SK-N-SH treated with all-trans-retinoic acid at 6 μM for 48 hours (cell line): ENCODE results near the gene TRPC6.

Source experiments
- ATAC-seq: fragments of 200-7000 bp; cut with Tn5 transposase; 3 replicates; pipeline ENCODE4 v1.9.1; 2020; ENCODE audit warnings: mild to moderate bottlenecking, moderate library complexity
- ARNTL ChIP-seq: fragments of 450-650 bp; formaldehyde crosslinking; IDR thresholded peaks from 2 replicates; pipeline ENCODE4 v1.5.0; 2020; ENCODE audit warnings: low read depth, mild to moderate bottlenecking, moderate library complexity, borderline replicate concordance
- BACH2 ChIP-seq: fragments of 250-450 bp; sonication (Bioruptor Pico); IDR thresholded peaks from 2 replicates; pipeline ENCODE4 v1.9.0; 2021; ENCODE audit warnings: mild to moderate bottlenecking, borderline replicate concordance
- CSDC2 ChIP-seq: fragments of 250-450 bp; sonication (Bioruptor Pico); IDR thresholded peaks from 2 replicates; pipeline ENCODE4 v1.5.0; 2020; ENCODE audit warnings: mild to moderate bottlenecking, moderate library complexity
- CSRNP3 ChIP-seq: fragments of 250-450 bp; sonication (Bioruptor Pico); IDR thresholded peaks from 2 replicates; pipeline ENCODE4 v1.5.1; 2021; ENCODE audit warnings: mild to moderate bottlenecking, moderate library complexity
- ESRRG ChIP-seq: fragments of 250-450 bp; sonication (Bioruptor Pico); IDR thresholded peaks from 2 replicates; pipeline ENCODE4 v1.6.1; 2021; ENCODE audit warnings: mild to moderate bottlenecking
- GLIS3 ChIP-seq: fragments of 250-450 bp; sonication (Bioruptor Pico); IDR thresholded peaks from 2 replicates; pipeline ENCODE4 v1.5.0; 2020; ENCODE audit warnings: mild to moderate bottlenecking, moderate library complexity
- ISL1 ChIP-seq: fragments of 250-450 bp; sonication (Bioruptor Pico); IDR thresholded peaks from 2 replicates; pipeline ENCODE4 v2.1.2; 2022; ENCODE audit warnings: mild to moderate bottlenecking, moderate library complexity
- OSR1 ChIP-seq: fragments of 250-450 bp; sonication (Bioruptor Pico); IDR thresholded peaks from 2 replicates; pipeline ENCODE4 v1.8.0; 2022; ENCODE audit warnings: moderate library complexity, mild to moderate bottlenecking, inconsistent platforms
- POU6F1 ChIP-seq: fragments of 250-450 bp; sonication (Bioruptor Pico); IDR thresholded peaks from 2 replicates; pipeline ENCODE4 v1.8.0; 2021; ENCODE audit warnings: low read depth, mild to moderate bottlenecking, moderate library complexity, borderline replicate concordance
- PPARA ChIP-seq: fragments of 250-450 bp; sonication (Bioruptor Pico); IDR thresholded peaks from 2 replicates; pipeline ENCODE4 v1.5.0; 2020; ENCODE audit warnings: mild to moderate bottlenecking, borderline replicate concordance
- RARB ChIP-seq: fragments of 250-450 bp; sonication (Bioruptor Pico); IDR thresholded peaks from 2 replicates; pipeline ENCODE4 v1.8.0; 2021; ENCODE audit warnings: mild to moderate bottlenecking, moderate library complexity
- TCF4 ChIP-seq: fragments of 250-450 bp; sonication (Bioruptor Pico); IDR thresholded peaks from 2 replicates; pipeline ENCODE4 v1.8.0; 2021; ENCODE audit warnings: mild to moderate bottlenecking, moderate library complexity, borderline replicate concordance
- TOX ChIP-seq: fragments of 250-450 bp; sonication (Bioruptor Pico); IDR thresholded peaks from 2 replicates; pipeline ENCODE4 v1.8.0; 2021; ENCODE audit warnings: mild to moderate bottlenecking, moderate library complexity, borderline replicate concordance
- TSHZ2 ChIP-seq: fragments of 250-450 bp; sonication (Bioruptor Pico); IDR thresholded peaks from 2 replicates; pipeline ENCODE4 v1.5.0; 2020; ENCODE audit warnings: mild to moderate bottlenecking, moderate library complexity
- ZC3H10 ChIP-seq: fragments of 250-450 bp; sonication (Bioruptor Pico); IDR thresholded peaks from 2 replicates; pipeline ENCODE4 v1.5.1; 2021; ENCODE audit warnings: mild to moderate bottlenecking, moderate library complexity
- ZFP3 ChIP-seq: fragments of 250-450 bp; sonication (Bioruptor Pico); IDR thresholded peaks from 2 replicates; pipeline ENCODE4 v1.5.0; 2020; ENCODE audit warnings: mild to moderate bottlenecking, moderate library complexity
- ZFP30 ChIP-seq: fragments of 450-650 bp; formaldehyde crosslinking; IDR thresholded peaks from 2 replicates; pipeline ENCODE4 v1.5.0; 2022; ENCODE audit warnings: mild to moderate bottlenecking, moderate library complexity
- ZNF565 ChIP-seq: fragments of 450-650 bp; formaldehyde crosslinking; conservative IDR thresholded peaks from 2 replicates; pipeline ENCODE4 v1.5.0; 2020; ENCODE audit warnings: low read depth, mild to moderate bottlenecking, moderate library complexity
- ZNF70 ChIP-seq: fragments of 450-650 bp; formaldehyde crosslinking; IDR thresholded peaks from 2 replicates; pipeline ENCODE4 v1.5.0; 2020; ENCODE audit warnings: mild to moderate bottlenecking, moderate library complexity
- ZNF8 ChIP-seq: fragments of 450-650 bp; formaldehyde crosslinking; IDR thresholded peaks from 2 replicates; pipeline ENCODE4 v1.5.0; 2020; ENCODE audit warnings: mild to moderate bottlenecking, moderate library complexity
- TF ChIP-seq, protein P1 (sequence below): fragments of 250-450 bp; sonication (Bioruptor Pico); IDR thresholded peaks from 2 replicates; pipeline ENCODE4 v1.5.1; 2020; ENCODE audit warnings: low read depth, mild to moderate bottlenecking, moderate library complexity
- TF ChIP-seq, protein P2 (sequence below): fragments of 250-450 bp; sonication (Bioruptor Pico); IDR thresholded peaks from 2 replicates; pipeline ENCODE4 v1.8.0; 2020; ENCODE audit warnings: mild to moderate bottlenecking, moderate library complexity, borderline replicate concordance

The TRPC6 gene

GRCh38 chr11:101508370-101508769 is 75.4 kb downstream of the TRPC6 start:
- no peak for TF ChIP-seq ZFP3
- TF ChIP-seq, protein P1, sequence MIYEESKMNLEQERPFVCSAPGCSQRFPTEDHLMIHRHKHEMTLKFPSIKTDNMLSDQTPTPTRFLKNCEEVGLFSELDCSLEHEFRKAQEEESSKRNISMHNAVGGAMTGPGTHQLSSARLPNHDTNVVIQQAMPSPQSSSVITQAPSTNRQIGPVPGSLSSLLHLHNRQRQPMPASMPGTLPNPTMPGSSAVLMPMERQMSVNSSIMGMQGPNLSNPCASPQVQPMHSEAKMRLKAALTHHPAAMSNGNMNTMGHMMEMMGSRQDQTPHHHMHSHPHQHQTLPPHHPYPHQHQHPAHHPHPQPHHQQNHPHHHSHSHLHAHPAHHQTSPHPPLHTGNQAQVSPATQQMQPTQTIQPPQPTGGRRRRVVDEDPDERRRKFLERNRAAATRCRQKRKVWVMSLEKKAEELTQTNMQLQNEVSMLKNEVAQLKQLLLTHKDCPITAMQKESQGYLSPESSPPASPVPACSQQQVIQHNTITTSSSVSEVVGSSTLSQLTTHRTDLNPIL (CRISPR knock-in tag) = no peak
- no peak for TF ChIP-seq ZNF565 (CRISPR knock-in tag)
- TF ChIP-seq POU6F1 (CRISPR knock-in tag) = no peak
- TF ChIP-seq ZNF70 (CRISPR knock-in tag) = no peak
- TF ChIP-seq, protein P2, sequence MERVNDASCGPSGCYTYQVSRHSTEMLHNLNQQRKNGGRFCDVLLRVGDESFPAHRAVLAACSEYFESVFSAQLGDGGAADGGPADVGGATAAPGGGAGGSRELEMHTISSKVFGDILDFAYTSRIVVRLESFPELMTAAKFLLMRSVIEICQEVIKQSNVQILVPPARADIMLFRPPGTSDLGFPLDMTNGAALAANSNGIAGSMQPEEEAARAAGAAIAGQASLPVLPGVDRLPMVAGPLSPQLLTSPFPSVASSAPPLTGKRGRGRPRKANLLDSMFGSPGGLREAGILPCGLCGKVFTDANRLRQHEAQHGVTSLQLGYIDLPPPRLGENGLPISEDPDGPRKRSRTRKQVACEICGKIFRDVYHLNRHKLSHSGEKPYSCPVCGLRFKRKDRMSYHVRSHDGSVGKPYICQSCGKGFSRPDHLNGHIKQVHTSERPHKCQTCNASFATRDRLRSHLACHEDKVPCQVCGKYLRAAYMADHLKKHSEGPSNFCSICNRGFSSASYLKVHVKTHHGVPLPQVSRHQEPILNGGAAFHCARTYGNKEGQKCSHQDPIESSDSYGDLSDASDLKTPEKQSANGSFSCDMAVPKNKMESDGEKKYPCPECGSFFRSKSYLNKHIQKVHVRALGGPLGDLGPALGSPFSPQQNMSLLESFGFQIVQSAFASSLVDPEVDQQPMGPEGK = no peak
- no peak for TF ChIP-seq RARB (CRISPR knock-in tag)
- no peak for TF ChIP-seq GLIS3 (CRISPR knock-in tag)
- TF ChIP-seq PPARA (CRISPR knock-in tag) = no peak
- no peak for TF ChIP-seq ISL1
- no peak for TF ChIP-seq ESRRG
- TF ChIP-seq OSR1 (CRISPR knock-in tag) = no peak
- TF ChIP-seq ZNF8 (CRISPR knock-in tag) = no peak
- TF ChIP-seq TOX = no peak
- no peak for TF ChIP-seq BACH2
- TF ChIP-seq CSDC2 (CRISPR knock-in tag) = no peak
- TF ChIP-seq, all 23 proteins: peak for 0
- no peak for ATAC-seq

DNA sequence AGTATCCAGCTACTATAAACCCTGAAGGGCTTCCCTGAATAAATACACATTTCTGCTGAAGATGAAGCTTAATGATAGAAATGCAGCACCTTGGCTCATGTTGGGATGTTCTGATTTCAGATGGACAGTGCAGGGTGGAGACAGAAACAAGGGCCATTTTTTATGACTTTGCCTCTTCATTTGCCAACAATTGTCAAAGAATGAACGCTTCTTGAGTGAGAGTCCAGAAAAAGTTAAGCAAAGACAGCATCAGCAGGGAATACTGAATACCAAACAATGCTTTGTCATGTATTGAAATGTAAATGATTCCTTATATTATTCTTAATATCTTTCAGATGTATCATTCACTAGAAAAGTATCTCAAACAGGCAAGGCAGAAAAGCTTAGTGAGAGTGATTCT is 84.9 kb downstream of the TRPC6 start:
- ATAC-seq = no peak
- TF ChIP-seq ZFP3 = no peak

DNA sequence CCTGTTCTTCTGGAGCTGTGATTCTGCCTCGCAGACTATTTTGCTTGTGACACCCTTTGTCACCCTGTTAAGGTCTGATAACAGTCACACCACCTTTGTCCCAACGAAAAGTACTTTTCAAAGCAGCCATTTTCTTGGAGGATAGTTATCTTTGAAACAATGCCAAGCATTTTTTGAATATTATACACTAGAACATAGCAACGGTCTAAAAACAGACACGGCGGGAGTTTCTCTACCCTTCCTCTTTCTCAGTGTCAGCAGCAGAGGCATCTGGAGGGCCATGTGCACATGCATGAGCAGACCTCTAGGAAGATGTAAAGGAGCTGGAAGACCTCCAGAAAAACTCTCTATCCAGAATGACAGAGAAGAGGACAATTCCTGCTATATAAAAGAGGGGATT is 86.5 kb downstream of the TRPC6 start:
- TF ChIP-seq GLIS3 (CRISPR knock-in tag) = no peak
- no peak for TF ChIP-seq CSDC2 (CRISPR knock-in tag)
- no peak for TF ChIP-seq CSRNP3 (CRISPR knock-in tag)
- TF ChIP-seq, protein P2 = no peak
- no peak for TF ChIP-seq ESRRG
- TF ChIP-seq ZNF565 (CRISPR knock-in tag) = no peak
- TF ChIP-seq ISL1 = no peak
- TF ChIP-seq ZNF70 (CRISPR knock-in tag) = no peak
- TF ChIP-seq, protein P1 (CRISPR knock-in tag) = no peak
- no peak for TF ChIP-seq ARNTL (CRISPR knock-in tag)
- no peak for TF ChIP-seq ZFP30 (CRISPR knock-in tag)
- ATAC-seq = no peak

DNA sequence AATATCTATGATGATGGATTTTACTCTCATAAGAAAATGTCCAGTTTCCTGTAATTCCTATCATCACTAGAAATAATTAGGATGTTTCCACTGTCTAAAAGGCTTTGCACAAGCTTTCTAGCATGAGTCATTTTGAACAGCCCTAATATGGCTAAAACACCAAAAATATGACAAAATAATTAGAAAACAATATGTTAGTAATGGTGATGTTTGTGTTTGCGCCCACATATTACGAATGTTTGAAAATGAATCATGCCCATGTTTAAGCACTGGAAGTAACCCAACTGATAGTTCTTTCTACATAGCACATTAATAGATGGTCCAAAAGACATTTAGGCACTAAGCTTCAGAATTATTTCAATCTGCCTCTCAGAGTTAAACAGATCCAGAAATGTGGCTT is 96.0 kb downstream of the TRPC6 start:
- ATAC-seq = no peak
- TF ChIP-seq TSHZ2 (CRISPR knock-in tag) = no peak
- TF ChIP-seq ZC3H10 (CRISPR knock-in tag) = no peak
- no peak for TF ChIP-seq ARNTL (CRISPR knock-in tag)
- TF ChIP-seq CSRNP3 (CRISPR knock-in tag) = no peak
- no peak for TF ChIP-seq ZNF70 (CRISPR knock-in tag)
- TF ChIP-seq TOX = no peak
- no peak for TF ChIP-seq OSR1 (CRISPR knock-in tag)
- no peak for TF ChIP-seq TCF4 (CRISPR knock-in tag)
